Gastrocnemius medialis (tissue), 4 donors: Measurements from ENCODE around the gene MYO18B.

Experiments used
- POLR2A ChIP-seq, 2 donors: fragments of 450-650 bp; IDR thresholded peaks; one replicate each; pipeline ENCODE4 v1.6.1; 2017; ENCODE audit warnings: antibody characterized with exemption in 2 of 2, mild to moderate bottlenecking in 2 of 2, moderate library complexity in 2 of 2
- TF ChIP-seq, protein P1 (sequence below), 5 experiments: fragments of 450-650 bp in 3 of 5; fragments of 200-600 bp in 2 of 5; sonication (generic) in 2 of 5; IDR thresholded peaks in 4 of 5; conservative IDR thresholded peaks in 1 of 5; 1 replicate in 4 of 5; 2 replicates in 1 of 5; pipeline ENCODE4 v1.5.1; 2016 to 2019; ENCODE audit warnings: antibody characterized with exemption in 5 of 5, mild to moderate bottlenecking in 3 of 5, moderate library complexity in 3 of 5

DNA sequence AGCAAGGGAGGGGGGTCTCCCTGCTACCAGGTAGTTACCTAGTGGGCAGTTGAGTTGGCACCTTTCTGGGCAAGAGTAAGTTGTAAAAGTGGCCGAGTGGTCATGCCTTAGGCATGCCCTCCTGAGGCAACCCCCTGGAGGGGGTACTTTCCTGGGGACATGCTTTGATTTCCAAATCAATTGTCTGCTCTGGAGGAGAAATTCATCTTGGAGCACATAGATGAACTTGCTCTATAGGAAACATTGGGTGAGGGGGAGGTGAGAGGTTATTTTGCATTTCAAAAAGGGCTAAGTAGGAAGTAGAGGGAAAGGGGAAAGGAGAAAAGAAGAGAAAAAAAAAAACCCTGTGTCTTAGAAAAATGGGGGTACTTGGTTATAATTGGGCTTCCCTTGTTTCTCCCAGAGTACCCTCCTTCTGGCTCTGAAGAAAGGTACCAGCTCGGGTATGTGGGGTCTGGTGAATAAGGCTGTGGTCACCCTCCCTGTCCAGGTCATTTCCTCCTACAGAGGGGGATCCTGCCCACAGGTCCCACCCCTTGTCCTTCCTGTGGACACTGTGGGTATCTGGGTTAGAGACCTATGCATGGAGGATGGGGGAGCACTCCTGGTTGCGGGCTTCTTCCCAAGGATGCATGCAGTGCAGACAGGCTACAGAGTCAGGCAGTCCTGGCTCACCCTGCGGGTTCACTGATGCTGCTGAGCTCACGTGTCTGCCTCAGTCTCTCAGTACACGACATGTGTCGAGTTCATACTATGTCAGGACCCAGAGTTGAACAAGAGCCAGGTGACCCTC lies 193.5 kb downstream of the MYO18B start:
- TF ChIP-seq, protein P1, sequence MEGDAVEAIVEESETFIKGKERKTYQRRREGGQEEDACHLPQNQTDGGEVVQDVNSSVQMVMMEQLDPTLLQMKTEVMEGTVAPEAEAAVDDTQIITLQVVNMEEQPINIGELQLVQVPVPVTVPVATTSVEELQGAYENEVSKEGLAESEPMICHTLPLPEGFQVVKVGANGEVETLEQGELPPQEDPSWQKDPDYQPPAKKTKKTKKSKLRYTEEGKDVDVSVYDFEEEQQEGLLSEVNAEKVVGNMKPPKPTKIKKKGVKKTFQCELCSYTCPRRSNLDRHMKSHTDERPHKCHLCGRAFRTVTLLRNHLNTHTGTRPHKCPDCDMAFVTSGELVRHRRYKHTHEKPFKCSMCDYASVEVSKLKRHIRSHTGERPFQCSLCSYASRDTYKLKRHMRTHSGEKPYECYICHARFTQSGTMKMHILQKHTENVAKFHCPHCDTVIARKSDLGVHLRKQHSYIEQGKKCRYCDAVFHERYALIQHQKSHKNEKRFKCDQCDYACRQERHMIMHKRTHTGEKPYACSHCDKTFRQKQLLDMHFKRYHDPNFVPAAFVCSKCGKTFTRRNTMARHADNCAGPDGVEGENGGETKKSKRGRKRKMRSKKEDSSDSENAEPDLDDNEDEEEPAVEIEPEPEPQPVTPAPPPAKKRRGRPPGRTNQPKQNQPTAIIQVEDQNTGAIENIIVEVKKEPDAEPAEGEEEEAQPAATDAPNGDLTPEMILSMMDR (IDR thresholded peaks at IDR 0.05 in 4 of 5, conservative IDR thresholded peaks at IDR 0.05 in 1 of 5), result no peak
- no peak for TF ChIP-seq POLR2A (IDR thresholded peaks at IDR 0.05)
